Mesothelial cell of epicardium (in vitro differentiated cells): ENCODE data around the gene JADE3. TPM values are rescaled to one million over a fixed set of nuclear protein-coding genes. Genes with fewer than 3 reads are reported as not detected.
A peak's percentile ranks its signal among the peaks of the same experiment; 100 is the strongest.

Source experiments
- DNase-seq, 2 experiments: peaks; one replicate each; pipeline ENCODE4 v3.0.0; 2021; ENCODE audit warnings: low spot score in 2 of 2; ENCODE audit not compliant: unreplicated experiment in 2 of 2
- H3K27ac Mint-ChIP-seq: 2 replicates; pipeline ENCODE4 v1.8.0; 2021; ENCODE audit warnings: mixed read lengths
- H3K27me3 Mint-ChIP-seq: 2 replicates; pipeline ENCODE4 v1.8.0; 2021; ENCODE audit warnings: low read depth, mixed read lengths
- H3K36me3 Mint-ChIP-seq: 2 replicates; pipeline ENCODE4 v1.8.0; 2021; ENCODE audit warnings: mixed read lengths
- H3K4me1 Mint-ChIP-seq: 2 replicates; pipeline ENCODE4 v1.8.0; 2021; ENCODE audit warnings: mixed read lengths
- H3K4me3 Mint-ChIP-seq: 2 replicates; pipeline ENCODE4 v1.8.0; 2021; ENCODE audit warnings: mild to moderate bottlenecking, moderate library complexity, mixed read lengths
- H3K9me3 Mint-ChIP-seq: 2 replicates; pipeline ENCODE4 v1.8.0; 2021; ENCODE audit warnings: mixed read lengths
- CTCF ChIP-seq: fragments of 200-600 bp; sonication (generic); IDR thresholded peaks from one replicate; pipeline ENCODE4 v1.5.0; 2021; ENCODE audit warnings: antibody characterized with exemption; ENCODE audit not compliant: unreplicated experiment
- total RNA-seq: library from RNA; stranded (reverse); gene quantifications from 3 replicates; pipeline ENCODE4 v1.2.1, GENCODE V29; 2021

JADE3 gene
- total RNA-seq, 1 donor from 2014 or later: 16.4 TPM

- H3K27me3 Mint-ChIP-seq: no peaks in the 10 kb centered on the region
- peaks cover 1% of the 10 kb centered on the region for H3K36me3 Mint-ChIP-seq
- no peak overlapping the region for H3K27ac Mint-ChIP-seq
- H3K9me3 Mint-ChIP-seq: peaks cover 20% of the 10 kb centered on the region
- no peak overlapping the region for H3K4me3 Mint-ChIP-seq
- peak; percentile 59 for TF ChIP-seq CTCF
- no peaks in the 10 kb centered on the region for H3K4me1 Mint-ChIP-seq
- DNase-seq: no peak
Observed at GRCh38 chrX:47030339-47030738, 118.1 kb downstream of the JADE3 start.

- no peak overlapping the region for H3K27ac Mint-ChIP-seq
- no peaks in the 10 kb centered on the region for H3K27me3 Mint-ChIP-seq
- peaks cover 29% of the 10 kb centered on the region for H3K9me3 Mint-ChIP-seq
- H3K4me1 Mint-ChIP-seq: no peaks in the 10 kb centered on the region
- H3K4me3 Mint-ChIP-seq: no peak overlapping the region
- DNase-seq: no peak
- H3K36me3 Mint-ChIP-seq: peaks cover 11% of the 10 kb centered on the region
- TF ChIP-seq CTCF: no peak
Observed at GRCh38 chrX:47047989-47048388, 135.8 kb downstream of the JADE3 start.

GRCh38 chrX:47059142-47059874, 147.1 kb downstream of the JADE3 start:
- Mint-ChIP-seq H3K4me1 (peaks cover 12% of the 10 kb centered on the region), H3K4me3 (no peak overlapping the region), H3K9me3 (peaks cover 12% of the 10 kb centered on the region), H3K27ac (peak overlapping the region; percentile 2), H3K27me3 (no peaks in the 10 kb centered on the region), H3K36me3 (peaks cover 7% of the 10 kb centered on the region)
- DNase-seq: no peak
- TF ChIP-seq CTCF: no peak

GRCh38 chrX:47060708-47061107, 148.5 kb downstream of the JADE3 start:
- H3K27me3 Mint-ChIP-seq: no peaks in the 10 kb centered on the region
- no peak overlapping the region for H3K4me3 Mint-ChIP-seq
- peaks cover 12% of the 10 kb centered on the region for H3K4me1 Mint-ChIP-seq
- TF ChIP-seq CTCF: no peak
- peaks cover 7% of the 10 kb centered on the region for H3K36me3 Mint-ChIP-seq
- peak overlapping the region; percentile 21 for H3K27ac Mint-ChIP-seq
- DNase-seq: no peak
- peaks cover 12% of the 10 kb centered on the region for H3K9me3 Mint-ChIP-seq

GRCh38 chrX:47061238-47061919, 149.2 kb downstream of the JADE3 start:
- H3K27ac Mint-ChIP-seq: no peak overlapping the region
- H3K27me3 Mint-ChIP-seq: no peaks in the 10 kb centered on the region
- H3K9me3 Mint-ChIP-seq: peaks cover 7% of the 10 kb centered on the region
- DNase-seq: no peak
- peaks cover 12% of the 10 kb centered on the region for H3K4me1 Mint-ChIP-seq
- no peak overlapping the region for H3K4me3 Mint-ChIP-seq
- H3K36me3 Mint-ChIP-seq: peaks cover 7% of the 10 kb centered on the region
- TF ChIP-seq CTCF: no peak
